HG03432 (cell line): Measurements from ENCODE around the gene XDH.

ENCODE experiments used
- ATAC-seq: cut with Tn5 transposase; IDR thresholded peaks from one replicate; pipeline ENCODE4 v1.9.1; 2021; ENCODE audit warnings: mild to moderate bottlenecking, moderate library complexity; ENCODE audit not compliant: unreplicated experiment

The XDH gene

GRCh38 chr2:31404302-31404701 lies 10.2 kb downstream of the XDH start:
- no peak for ATAC-seq

- ATAC-seq: no peak
These were observed 12.2 kb downstream of the XDH start for GRCh38 chr2:31402388-31402787.

GRCh38 chr2:31401580-31401979 lies 13.0 kb downstream of the XDH start:
- ATAC-seq: no peak

GRCh38 chr2:31398881-31399280 lies 15.7 kb downstream of the XDH start:
- no peak for ATAC-seq

DNA sequence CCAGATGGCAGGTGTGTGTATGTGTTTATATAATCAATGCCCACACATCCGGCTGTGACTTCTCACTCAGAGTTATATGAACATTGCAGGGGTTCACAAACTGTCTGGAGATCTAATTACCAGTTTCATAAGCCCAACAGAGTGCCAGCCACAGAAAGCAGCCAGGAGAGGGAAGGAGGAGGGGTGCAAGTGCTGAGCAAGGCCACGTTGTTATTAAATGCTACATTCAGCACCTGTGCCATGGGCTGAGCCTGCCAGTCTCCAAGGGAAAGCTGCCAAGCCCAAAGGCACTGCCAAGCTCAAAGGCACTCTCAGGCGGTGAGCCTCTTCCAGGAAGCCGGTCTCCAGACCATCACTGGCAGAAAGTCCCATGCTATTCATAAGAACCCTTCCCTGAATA lies 17.4 kb downstream of the XDH start:
- no peak for ATAC-seq

DNA sequence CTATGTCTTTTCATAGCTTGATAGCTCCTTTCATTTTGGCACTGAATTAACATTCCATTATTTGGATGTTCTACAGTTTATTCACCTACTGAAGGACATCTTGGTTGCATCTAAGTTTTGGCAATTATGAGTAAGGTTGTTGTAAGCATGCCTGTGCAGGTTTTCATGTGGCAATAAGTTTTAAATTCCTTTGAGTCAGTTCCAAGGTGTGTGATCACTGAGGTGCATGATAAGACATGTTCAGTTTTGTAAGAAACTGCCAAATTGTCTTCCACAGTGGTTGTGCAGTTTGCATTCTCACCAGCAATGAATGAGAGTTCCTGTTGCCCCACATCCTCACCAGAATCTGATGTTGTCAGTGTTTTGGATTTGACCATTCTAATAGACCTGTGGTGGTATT lies 24.2 kb downstream of the XDH start:
- no peak for ATAC-seq

GRCh38 chr2:31388736-31389135 lies 25.8 kb downstream of the XDH start:
- ATAC-seq: no peak

DNA sequence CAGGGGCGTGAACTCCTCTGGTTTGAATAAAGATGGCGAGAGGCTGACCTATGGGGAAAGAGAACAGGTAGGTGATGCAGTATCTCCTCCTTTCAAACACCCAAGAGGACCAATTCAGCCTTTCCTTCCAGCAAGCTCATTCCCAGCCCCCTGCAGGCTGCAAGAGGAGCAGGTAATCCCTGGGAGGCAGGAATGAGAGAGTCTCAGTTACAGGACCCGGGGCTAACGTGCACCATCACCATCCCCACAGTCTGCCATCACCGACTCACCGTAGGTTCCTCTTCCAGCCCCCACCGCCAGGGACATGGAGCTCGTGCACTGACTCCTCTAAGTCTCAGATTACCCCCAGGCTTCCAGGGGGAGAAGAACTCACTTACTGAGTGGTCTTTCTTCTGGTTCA lies 26.7 kb downstream of the XDH start:
- ATAC-seq: no peak

- no peak for ATAC-seq
These were observed 27.9 kb downstream of the XDH start for GRCh38 chr2:31386648-31387047.

GRCh38 chr2:31386172-31386571 lies 28.4 kb downstream of the XDH start:
- no peak for ATAC-seq

- ATAC-seq: no peak
These were observed 29.7 kb downstream of the XDH start for GRCh38 chr2:31384771-31385276.

DNA sequence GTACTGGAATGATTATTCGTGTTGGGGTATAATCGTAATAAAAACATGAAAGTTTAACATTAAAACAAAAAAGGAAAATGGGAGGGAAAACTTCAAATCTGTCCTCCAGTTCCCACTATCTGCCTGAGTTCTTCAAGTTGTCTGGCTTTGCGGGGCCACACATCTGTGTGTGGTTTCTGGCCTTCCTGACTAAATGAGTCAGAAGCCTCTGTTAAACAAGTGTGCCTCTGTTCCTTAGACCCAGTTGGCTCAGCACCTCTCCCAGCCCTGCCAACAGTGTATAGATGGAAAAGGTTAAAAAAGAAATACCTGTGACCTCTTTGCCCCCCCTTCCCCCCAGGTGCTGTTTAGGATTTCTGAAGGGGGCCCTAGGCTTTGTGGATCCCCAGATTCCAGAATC lies 30.2 kb downstream of the XDH start:
- peak; percentile 66 for ATAC-seq

GRCh38 chr2:31383471-31384153 lies 30.9 kb downstream of the XDH start:
- ATAC-seq: no peak

GRCh38 chr2:31382452-31383120 lies 32.0 kb downstream of the XDH start:
- ATAC-seq: no peak

DNA sequence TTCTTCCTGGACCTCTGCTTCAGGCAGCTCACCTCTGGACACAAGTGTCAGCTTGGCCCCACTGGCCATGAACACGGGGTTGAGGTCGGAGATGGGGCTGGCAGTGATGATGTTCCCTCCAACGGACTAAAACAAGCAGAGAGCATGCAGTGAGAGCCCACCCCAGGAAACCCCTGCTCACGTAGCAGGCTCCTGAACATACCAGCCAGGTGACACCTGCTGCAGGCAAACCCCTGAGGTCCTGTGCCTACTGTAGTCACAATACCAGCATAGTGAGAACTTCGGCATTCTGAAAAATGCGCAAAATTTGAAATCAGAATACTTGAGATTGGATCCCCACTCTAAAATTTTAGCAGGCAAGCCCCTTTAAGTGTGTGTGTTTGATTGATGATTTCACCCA lies 32.9 kb downstream of the XDH start:
- ATAC-seq: no peak

DNA sequence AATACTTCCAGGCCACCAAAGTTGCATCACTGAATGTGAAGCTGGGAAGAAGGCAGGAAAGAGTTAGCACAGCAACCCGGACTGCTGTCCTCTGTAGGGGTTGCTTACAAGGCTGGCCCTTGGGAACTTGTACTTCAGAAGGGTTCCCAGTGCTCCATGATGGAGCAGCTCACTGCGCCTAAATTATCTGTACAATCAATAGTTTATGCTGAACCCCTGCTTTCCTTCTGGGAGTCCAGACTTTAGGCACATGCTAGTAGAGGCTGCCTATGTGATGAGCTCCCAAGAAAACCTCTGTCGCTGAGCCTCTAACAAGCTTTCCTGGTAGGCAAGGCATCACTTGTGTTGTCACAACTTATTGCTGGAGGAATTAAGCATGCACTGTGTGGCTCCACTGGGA lies 34.3 kb downstream of the XDH start:
- no peak for ATAC-seq

- ATAC-seq: no peak
These were observed 34.8 kb downstream of the XDH start for GRCh38 chr2:31379747-31380146.

GRCh38 chr2:31378791-31379501 lies 35.6 kb downstream of the XDH start:
- no peak for ATAC-seq

DNA sequence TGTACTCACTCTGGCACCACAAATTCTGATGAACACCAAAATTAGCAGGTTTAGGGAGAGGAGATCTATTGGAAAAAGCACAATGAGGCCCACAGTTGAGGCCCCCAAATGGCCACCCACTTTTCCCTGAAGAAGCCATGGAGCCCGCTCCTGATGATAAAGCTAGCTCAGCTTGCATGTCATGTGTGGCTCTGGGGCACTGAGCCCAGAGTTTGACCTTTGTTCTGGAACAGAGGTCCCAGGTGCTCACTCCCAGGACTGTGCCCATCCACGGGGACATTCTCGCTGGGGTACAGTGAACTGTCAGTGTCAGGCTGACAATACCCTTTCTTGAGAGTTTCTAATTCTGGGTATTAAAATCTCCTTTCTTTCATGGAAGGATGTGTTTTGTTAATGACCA lies 36.2 kb downstream of the XDH start:
- no peak for ATAC-seq

DNA sequence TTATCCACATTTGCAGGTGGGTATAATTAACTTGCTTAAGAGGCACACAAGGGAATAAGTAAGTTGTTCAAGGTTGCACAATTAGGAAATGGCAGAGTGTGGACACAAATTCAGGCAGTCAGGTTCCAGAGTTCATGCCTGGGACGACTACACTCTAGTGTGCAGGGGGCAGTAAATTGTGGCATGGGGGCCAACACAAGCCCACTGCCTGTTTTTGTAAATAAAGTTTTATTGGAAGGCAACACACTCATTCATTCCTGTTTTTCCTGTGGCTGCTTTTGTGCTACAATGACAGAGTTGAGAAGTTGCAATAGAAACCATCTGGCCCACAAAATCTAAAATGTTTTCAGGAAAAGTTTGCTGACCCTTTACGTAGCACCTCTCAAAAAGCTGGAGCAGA lies 41.4 kb downstream of the XDH start:
- ATAC-seq: no peak

GRCh38 chr2:31372097-31372496 lies 42.4 kb downstream of the XDH start:
- ATAC-seq: no peak

- no peak for ATAC-seq
These were observed 42.9 kb downstream of the XDH start for GRCh38 chr2:31371691-31372090.
